ENCODE results near the gene C7orf57.

The C7orf57 gene

GRCh38 chr7:48105045-48105444, 69.7 kb downstream of the C7orf57 start:
- ChIA-PET POLR2A (interaction anchor here (0.6 kb wide), 1 partner anchor 595 kb away, joined by 3 read pairs; no protein-coding TSS in a partner anchor), CTCF (interaction anchor here (1.3 to 11.3 kb wide), 4 partner anchors 12 to 194 kb away, joined by 3 to 116 read pairs (median 48); partner anchors contain the start of gene PKD1L1)
- H3K4me1 ChIP-seq (ENCODE audit: control extremely low read depth in 1 of 4, control insufficient read depth in 4 of 4, insufficient read depth in 4 of 4, low read length in 3 of 4) = no peaks in the 10 kb centered on the region
- H3K9me3 ChIP-seq (ENCODE audit: control extremely low read depth in 1 of 5, control insufficient read depth in 4 of 5, insufficient read depth in 2 of 5, low read depth in 1 of 5, low read length in 4 of 5) = no peaks in the 10 kb centered on the region
- no peak overlapping the region for H3K27ac ChIP-seq (ENCODE audit: insufficient read depth in 1 of 2, low read depth in 1 of 2, low read length in 2 of 2, poor library complexity in 1 of 2, severe bottlenecking in 2 of 2)
- no peak overlapping the region for H3K4me3 ChIP-seq (ENCODE audit: control insufficient read depth in 1 of 7, extremely low read depth in 1 of 7, insufficient read depth in 4 of 7, low read depth in 2 of 7, low read length in 6 of 7)
- no peak for DNase-seq
- H3K36me3 ChIP-seq (ENCODE audit: control insufficient read depth in 4 of 4, insufficient read depth in 4 of 4, low read length in 3 of 4) = peaks cover 0 to 34% (median 9%) of the 10 kb centered on the region in 4 experiments
- WGBS (ENCODE audit: insufficient coverage) = 97% methylated on average over 5 of the region's 5 CpGs
- no peaks in the 10 kb centered on the region for H3K27me3 ChIP-seq (replicated peaks in 2 of 5; ENCODE audit: control insufficient read depth in 4 of 5, insufficient read depth in 5 of 5, low read length in 4 of 5)

- Histone ChIP-seq H3K27ac (ENCODE audit: insufficient read depth in 1 of 2, low read depth in 1 of 2, low read length in 2 of 2, poor library complexity in 1 of 2, severe bottlenecking in 2 of 2) (no peak overlapping the region), H3K4me1 (ENCODE audit: control extremely low read depth in 1 of 4, control insufficient read depth in 4 of 4, insufficient read depth in 4 of 4, low read length in 3 of 4) (no peaks in the 10 kb centered on the region), H3K9me3 (ENCODE audit: control extremely low read depth in 1 of 5, control insufficient read depth in 4 of 5, insufficient read depth in 2 of 5, low read depth in 1 of 5, low read length in 4 of 5) (no peaks in the 10 kb centered on the region), H3K36me3 (ENCODE audit: control insufficient read depth in 4 of 4, insufficient read depth in 4 of 4, low read length in 3 of 4) (peaks cover 0 to 32% (median 7%) of the 10 kb centered on the region in 4 experiments), H3K4me3 (ENCODE audit: control insufficient read depth in 1 of 7, extremely low read depth in 1 of 7, insufficient read depth in 4 of 7, low read depth in 2 of 7, low read length in 6 of 7) (no peak overlapping the region), H3K27me3 (replicated peaks in 2 of 5; ENCODE audit: control insufficient read depth in 4 of 5, insufficient read depth in 5 of 5, low read length in 4 of 5) (no peaks in the 10 kb centered on the region)
- 96% methylated on average over 27 of the region's 29 CpGs for WGBS (ENCODE audit: insufficient coverage)
- CTCF ChIA-PET = interaction anchor here (1.2 to 11.3 kb wide), 5 partner anchors 108 to 192 kb away, joined by 3 to 116 read pairs (median 12); partner anchors contain the start of gene PKD1L1
- DNase-seq = no peak
- POLR2A ChIA-PET = no interaction called here
Measured at GRCh38 chr7:48106906-48107659, 71.7 kb downstream of the C7orf57 start.

GRCh38 chr7:48107926-48108472, 72.7 kb downstream of the C7orf57 start:
- Histone ChIP-seq H3K36me3 (ENCODE audit: control insufficient read depth in 4 of 4, insufficient read depth in 4 of 4, low read length in 3 of 4) (peaks cover 0 to 27% (median 7%) of the 10 kb centered on the region in 4 experiments), H3K27ac (ENCODE audit: insufficient read depth in 1 of 2, low read depth in 1 of 2, low read length in 2 of 2, poor library complexity in 1 of 2, severe bottlenecking in 2 of 2) (no peak overlapping the region), H3K27me3 (replicated peaks in 2 of 5; ENCODE audit: control insufficient read depth in 4 of 5, insufficient read depth in 5 of 5, low read length in 4 of 5) (no peaks in the 10 kb centered on the region), H3K4me3 (ENCODE audit: control insufficient read depth in 1 of 7, extremely low read depth in 1 of 7, insufficient read depth in 4 of 7, low read depth in 2 of 7, low read length in 6 of 7) (no peak overlapping the region), H3K9me3 (ENCODE audit: control extremely low read depth in 1 of 5, control insufficient read depth in 4 of 5, insufficient read depth in 2 of 5, low read depth in 1 of 5, low read length in 4 of 5) (no peaks in the 10 kb centered on the region), H3K4me1 (ENCODE audit: control extremely low read depth in 1 of 4, control insufficient read depth in 4 of 4, insufficient read depth in 4 of 4, low read length in 3 of 4) (no peaks in the 10 kb centered on the region)
- CTCF ChIA-PET = interaction anchor here (0.9 to 11.3 kb wide), 5 partner anchors 23 to 160 kb away, joined by 3 to 116 read pairs (median 12); partner anchors contain the start of gene PKD1L1
- WGBS (ENCODE audit: insufficient coverage) = 96% methylated on average over 18 of the region's 18 CpGs
- POLR2A ChIA-PET = no interaction called here
- no peak for DNase-seq

- Histone ChIP-seq H3K9me3 (ENCODE audit: control extremely low read depth in 1 of 5, control insufficient read depth in 4 of 5, insufficient read depth in 2 of 5, low read depth in 1 of 5, low read length in 4 of 5) (no peaks in the 10 kb centered on the region), H3K4me1 (ENCODE audit: control extremely low read depth in 1 of 4, control insufficient read depth in 4 of 4, insufficient read depth in 4 of 4, low read length in 3 of 4) (no peaks in the 10 kb centered on the region), H3K36me3 (ENCODE audit: control insufficient read depth in 4 of 4, insufficient read depth in 4 of 4, low read length in 3 of 4) (peaks cover 0 to 22% (median 6%) of the 10 kb centered on the region in 4 experiments), H3K27ac (ENCODE audit: insufficient read depth in 1 of 2, low read depth in 1 of 2, low read length in 2 of 2, poor library complexity in 1 of 2, severe bottlenecking in 2 of 2) (no peak overlapping the region), H3K4me3 (ENCODE audit: control insufficient read depth in 1 of 7, extremely low read depth in 1 of 7, insufficient read depth in 4 of 7, low read depth in 2 of 7, low read length in 6 of 7) (no peak overlapping the region), H3K27me3 (replicated peaks in 2 of 5; ENCODE audit: control insufficient read depth in 4 of 5, insufficient read depth in 5 of 5, low read length in 4 of 5) (no peaks in the 10 kb centered on the region)
- DNase-seq = no peak
- WGBS (ENCODE audit: insufficient coverage) = 100% methylated on average over 3 of the region's 5 CpGs
- ChIA-PET CTCF (interaction anchor here (0.8 to 11.3 kb wide), 24 partner anchors 9 to 218 kb away, joined by 3 to 116 read pairs (median 5); partner anchors contain the start of gene PKD1L1), POLR2A (interaction anchor here (1.0 to 1.2 kb wide), 2 partner anchors 118 to 140 kb away, joined by 3 to 4 read pairs; no protein-coding TSS in a partner anchor)
Measured at GRCh38 chr7:48108959-48109847, 73.9 kb downstream of the C7orf57 start.

- H3K36me3 ChIP-seq (ENCODE audit: control insufficient read depth in 4 of 4, insufficient read depth in 4 of 4, low read length in 3 of 4) = peaks cover 0 to 20% (median 5%) of the 10 kb centered on the region in 4 experiments
- H3K4me3 ChIP-seq (ENCODE audit: control insufficient read depth in 1 of 7, extremely low read depth in 1 of 7, insufficient read depth in 4 of 7, low read depth in 2 of 7, low read length in 6 of 7) = no peak overlapping the region
- ChIA-PET POLR2A (interaction anchor here (0.8 to 1.2 kb wide), 3 partner anchors 45 to 141 kb away, joined by 3 to 4 read pairs (median 3); no protein-coding TSS in a partner anchor), CTCF (interaction anchor here (0.7 to 11.3 kb wide), 34 partner anchors 9 to 844 kb away, joined by 3 to 116 read pairs (median 4); partner anchors contain the start of gene PKD1L1)
- H3K27me3 ChIP-seq (replicated peaks in 2 of 5; ENCODE audit: control insufficient read depth in 4 of 5, insufficient read depth in 5 of 5, low read length in 4 of 5) = no peaks in the 10 kb centered on the region
- DNase-seq = peak; percentile 54 to 70 (median 58)
- 30% methylated on average over 5 of the region's 9 CpGs for WGBS (ENCODE audit: insufficient coverage)
- H3K27ac ChIP-seq (ENCODE audit: insufficient read depth in 1 of 2, low read depth in 1 of 2, low read length in 2 of 2, poor library complexity in 1 of 2, severe bottlenecking in 2 of 2) = no peak overlapping the region
- no peaks in the 10 kb centered on the region for H3K9me3 ChIP-seq (ENCODE audit: control extremely low read depth in 1 of 5, control insufficient read depth in 4 of 5, insufficient read depth in 2 of 5, low read depth in 1 of 5, low read length in 4 of 5)
- H3K4me1 ChIP-seq (ENCODE audit: control extremely low read depth in 1 of 4, control insufficient read depth in 4 of 4, insufficient read depth in 4 of 4, low read length in 3 of 4) = no peaks in the 10 kb centered on the region
Measured at GRCh38 chr7:48109848-48110663, 74.7 kb downstream of the C7orf57 start.

GRCh38 chr7:48110868-48111267, 75.5 kb downstream of the C7orf57 start:
- Histone ChIP-seq H3K27me3 (replicated peaks in 2 of 5; ENCODE audit: control insufficient read depth in 4 of 5, insufficient read depth in 5 of 5, low read length in 4 of 5) (no peaks in the 10 kb centered on the region), H3K4me1 (ENCODE audit: control extremely low read depth in 1 of 4, control insufficient read depth in 4 of 4, insufficient read depth in 4 of 4, low read length in 3 of 4) (no peaks in the 10 kb centered on the region), H3K27ac (ENCODE audit: insufficient read depth in 1 of 2, low read depth in 1 of 2, low read length in 2 of 2, poor library complexity in 1 of 2, severe bottlenecking in 2 of 2) (no peak overlapping the region), H3K4me3 (ENCODE audit: control insufficient read depth in 1 of 7, extremely low read depth in 1 of 7, insufficient read depth in 4 of 7, low read depth in 2 of 7, low read length in 6 of 7) (no peak overlapping the region), H3K9me3 (ENCODE audit: control extremely low read depth in 1 of 5, control insufficient read depth in 4 of 5, insufficient read depth in 2 of 5, low read depth in 1 of 5, low read length in 4 of 5) (no peaks in the 10 kb centered on the region), H3K36me3 (ENCODE audit: control insufficient read depth in 4 of 4, insufficient read depth in 4 of 4, low read length in 3 of 4) (peaks cover 0 to 20% (median 4%) of the 10 kb centered on the region in 4 experiments)
- DNase-seq = no peak
- WGBS (ENCODE audit: insufficient coverage) = no CpG with 5 or more reads among the region's 4 CpGs
- POLR2A ChIA-PET = interaction anchor here (0.8 to 1.2 kb wide), 2 partner anchors 44 to 120 kb away, joined by 3 to 4 read pairs; no protein-coding TSS in a partner anchor
- CTCF ChIA-PET = interaction anchor here (0.7 to 11.3 kb wide), 26 partner anchors 9 to 844 kb away, joined by 3 to 116 read pairs (median 4); partner anchors contain the start of gene PKD1L1
